Measurements from ENCODE around the gene TMEM37. TPM values are rescaled to one million over a fixed set of nuclear protein-coding genes. Genes with fewer than 3 reads are reported as not detected.

Gene TMEM37
- total RNA-seq, 1 experiment from 2014 or later: 4.2 TPM

DNA sequence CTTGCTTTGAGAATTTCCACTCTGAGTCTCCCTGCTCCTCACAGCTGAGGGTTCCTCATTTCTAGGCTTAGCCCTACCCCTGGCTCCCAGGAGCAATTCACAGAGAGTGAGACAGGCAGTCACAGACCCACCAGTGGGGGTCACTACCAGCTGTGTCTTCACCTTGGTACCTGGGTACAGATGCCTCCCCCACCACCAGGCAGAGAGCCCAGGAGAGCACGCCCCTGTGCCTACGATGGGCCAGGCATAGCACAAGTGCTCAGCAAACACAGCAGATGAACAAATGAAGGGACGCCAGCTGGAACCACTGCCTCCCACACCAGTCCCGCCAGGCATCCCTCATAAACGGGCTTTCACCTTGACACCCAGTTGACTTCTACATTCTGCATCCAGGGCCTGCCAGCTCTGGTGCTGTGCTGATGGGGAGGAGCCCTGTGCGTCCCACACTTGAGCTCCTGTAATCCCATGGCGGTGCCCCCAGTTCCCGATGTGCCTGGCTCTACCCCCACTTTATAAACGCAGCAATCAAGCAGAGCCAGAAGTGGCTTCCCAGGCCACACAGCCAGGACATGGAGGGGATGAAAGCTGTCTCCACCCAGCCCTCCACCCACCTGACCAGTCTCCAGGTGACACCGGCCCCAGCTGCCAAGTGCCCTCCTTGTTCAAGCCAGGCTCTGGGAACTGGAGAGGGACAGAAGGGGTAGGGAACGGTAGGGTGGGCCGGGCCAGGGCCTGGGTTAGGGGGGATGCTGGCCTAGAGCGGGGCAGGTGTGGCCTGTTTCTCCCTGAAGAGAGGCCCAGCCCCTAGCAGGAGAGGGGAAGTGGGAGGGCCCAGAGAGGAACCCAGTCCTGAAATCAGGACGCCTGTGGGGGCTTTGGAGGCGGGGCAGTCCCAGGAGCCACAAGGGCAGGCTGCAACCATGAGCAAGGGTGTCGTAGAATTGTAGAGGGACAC is 50.1 kb downstream of the TMEM37 start:
- Histone ChIP-seq H3K56ac (ENCODE audit: insufficient read length, low read depth, low read length) (no peak overlapping the region), H2AK5ac (ENCODE audit: insufficient read length, low read length) (no peak overlapping the region), H3K23me2 (ENCODE audit: insufficient read length, low read depth, low read length, poor library complexity, severe bottlenecking) (no peaks in the 10 kb centered on the region), H3K23ac (ENCODE audit: insufficient read length, low read depth, low read length) (no peak overlapping the region), H3K9ac (ENCODE audit: extremely low read depth, insufficient read length, low read length) (no peak overlapping the region), H3K4ac (ENCODE audit: low read depth, low read length) (no peak overlapping the region), H4K91ac (ENCODE audit: insufficient read length, low read depth, low read length) (no peak overlapping the region), H4K20me1 (ENCODE audit: control insufficient read depth, insufficient read depth, insufficient read length) (no peaks in the 10 kb centered on the region), H3T11ph (ENCODE audit: low read length) (no peak overlapping the region), H4K5ac (ENCODE audit: insufficient read length, low read depth, low read length) (no peak overlapping the region), H2BK12ac (ENCODE audit: insufficient read length, low read depth, low read length) (no peak overlapping the region), H2BK120ac (ENCODE audit: low read depth, low read length, poor library complexity, severe bottlenecking) (no peak overlapping the region), H2BK5ac (ENCODE audit: insufficient read length, low read length) (no peak overlapping the region), H3K79me2 (ENCODE audit: insufficient read depth, low read length) (no peaks in the 10 kb centered on the region), H3K18ac (ENCODE audit: insufficient read length, low read depth, low read length) (no peak overlapping the region), H3K4me1 (ENCODE audit: insufficient read depth, low read length) (no peaks in the 10 kb centered on the region), H4K8ac (replicated peaks; ENCODE audit: insufficient read length, low read depth, low read length) (no peak overlapping the region), H3K27me3 (ENCODE audit: insufficient read depth, low read length) (no peaks in the 10 kb centered on the region), H3K4me2 (ENCODE audit: insufficient read depth, insufficient read length, low read length) (no peak overlapping the region), H2BK20ac (ENCODE audit: low read depth, low read length, poor library complexity, severe bottlenecking) (no peak overlapping the region), H3K14ac (ENCODE audit: insufficient read depth, low read length) (no peak overlapping the region), H3K9me3 (ENCODE audit: control insufficient read depth, low read depth, low read length) (no peaks in the 10 kb centered on the region), H2AFZ (ENCODE audit: low read length) (no peak overlapping the region), H2BK15ac (ENCODE audit: low read depth, low read length) (no peak overlapping the region), H3K79me1 (ENCODE audit: insufficient read depth, low read depth, low read length, poor library complexity, severe bottlenecking) (no peaks in the 10 kb centered on the region), H3K27ac (ENCODE audit: insufficient read length, low read depth, low read length) (no peak overlapping the region)
- H3K27ac Mint-ChIP-seq: no peak overlapping the region; a peak in 1 of 7 replicates
- no CpG with 5 or more reads among the region's 16 CpGs for WGBS (ENCODE audit: extremely low coverage, insufficient read length, low lambda C conversion rate)
- H3K4me3 Mint-ChIP-seq: no peak overlapping the region
- no peaks in the 10 kb centered on the region; a peak in 1 of 5 replicates for H3K9me3 Mint-ChIP-seq
- no peaks in the 10 kb centered on the region for H3K36me3 Mint-ChIP-seq (ENCODE audit: insufficient read depth in 1 of 3, low read depth in 3 of 3)
- peaks cover 0 to 17% of the 10 kb centered on the region in 2 experiments; a peak in 2 of 4 replicates for H3K4me1 Mint-ChIP-seq
- TF ChIP-seq, protein P1, sequence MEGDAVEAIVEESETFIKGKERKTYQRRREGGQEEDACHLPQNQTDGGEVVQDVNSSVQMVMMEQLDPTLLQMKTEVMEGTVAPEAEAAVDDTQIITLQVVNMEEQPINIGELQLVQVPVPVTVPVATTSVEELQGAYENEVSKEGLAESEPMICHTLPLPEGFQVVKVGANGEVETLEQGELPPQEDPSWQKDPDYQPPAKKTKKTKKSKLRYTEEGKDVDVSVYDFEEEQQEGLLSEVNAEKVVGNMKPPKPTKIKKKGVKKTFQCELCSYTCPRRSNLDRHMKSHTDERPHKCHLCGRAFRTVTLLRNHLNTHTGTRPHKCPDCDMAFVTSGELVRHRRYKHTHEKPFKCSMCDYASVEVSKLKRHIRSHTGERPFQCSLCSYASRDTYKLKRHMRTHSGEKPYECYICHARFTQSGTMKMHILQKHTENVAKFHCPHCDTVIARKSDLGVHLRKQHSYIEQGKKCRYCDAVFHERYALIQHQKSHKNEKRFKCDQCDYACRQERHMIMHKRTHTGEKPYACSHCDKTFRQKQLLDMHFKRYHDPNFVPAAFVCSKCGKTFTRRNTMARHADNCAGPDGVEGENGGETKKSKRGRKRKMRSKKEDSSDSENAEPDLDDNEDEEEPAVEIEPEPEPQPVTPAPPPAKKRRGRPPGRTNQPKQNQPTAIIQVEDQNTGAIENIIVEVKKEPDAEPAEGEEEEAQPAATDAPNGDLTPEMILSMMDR (conservative IDR thresholded peaks at IDR 0.05): no peak
- H3K27me3 Mint-ChIP-seq (ENCODE audit: low read depth): peaks cover 3% of the 10 kb centered on the region
- DNase-seq: no peak
